GM18517 (cell line): ENCODE results near the gene DDX31.

Experiments
- ATAC-seq: cut with Tn5 transposase; IDR thresholded peaks from one replicate; pipeline ENCODE4 v1.9.1; 2021; ENCODE audit warnings: mild to moderate bottlenecking, moderate library complexity; ENCODE audit not compliant: unreplicated experiment

Gene DDX31

GRCh38 chr9:132600326-132600984 is 69.3 kb downstream of the DDX31 start:
- ATAC-seq = no peak

- ATAC-seq = no peak
Observed at GRCh38 chr9:132597073-132597775, 72.6 kb downstream of the DDX31 start.

DNA sequence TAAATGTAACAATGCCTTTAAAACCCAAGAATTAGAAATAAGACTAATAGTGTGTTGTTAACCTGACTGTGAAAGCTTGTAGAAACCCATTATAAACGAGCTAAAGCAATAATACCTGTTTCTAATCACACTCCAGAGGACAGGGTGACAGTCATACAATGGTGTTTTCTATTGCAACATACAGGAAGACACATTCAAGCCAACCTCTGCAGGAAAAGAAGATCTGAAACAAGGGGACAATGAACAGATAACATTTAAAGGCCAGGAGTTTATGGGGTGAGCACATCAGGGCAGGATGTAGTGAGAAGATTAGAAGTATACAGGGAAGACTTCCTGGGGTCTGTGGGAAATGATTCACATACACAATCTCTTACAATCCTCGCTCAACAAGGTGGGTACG is 73.6 kb downstream of the DDX31 start:
- ATAC-seq = no peak

DNA sequence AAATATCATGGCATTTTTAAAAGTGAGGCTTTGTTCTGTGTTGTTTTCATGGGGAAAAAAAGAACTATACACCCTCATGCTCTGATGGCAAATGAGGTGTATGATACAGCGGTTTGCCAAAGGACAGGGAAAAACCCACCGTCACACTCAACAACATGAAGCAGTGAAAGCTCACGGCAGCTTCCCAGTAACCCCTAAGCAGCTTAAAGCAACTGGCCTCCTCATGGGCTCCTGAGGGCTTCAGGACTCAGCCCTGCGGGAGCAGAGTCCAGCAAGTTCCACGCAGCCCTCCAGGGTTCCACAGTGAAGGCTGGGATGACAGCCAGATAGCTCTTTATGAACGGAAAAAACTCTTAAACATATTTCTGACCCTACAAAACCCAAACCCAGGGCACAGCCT is 74.5 kb downstream of the DDX31 start:
- no peak for ATAC-seq

GRCh38 chr9:132594412-132594811 is 75.4 kb downstream of the DDX31 start:
- ATAC-seq = no peak

DNA sequence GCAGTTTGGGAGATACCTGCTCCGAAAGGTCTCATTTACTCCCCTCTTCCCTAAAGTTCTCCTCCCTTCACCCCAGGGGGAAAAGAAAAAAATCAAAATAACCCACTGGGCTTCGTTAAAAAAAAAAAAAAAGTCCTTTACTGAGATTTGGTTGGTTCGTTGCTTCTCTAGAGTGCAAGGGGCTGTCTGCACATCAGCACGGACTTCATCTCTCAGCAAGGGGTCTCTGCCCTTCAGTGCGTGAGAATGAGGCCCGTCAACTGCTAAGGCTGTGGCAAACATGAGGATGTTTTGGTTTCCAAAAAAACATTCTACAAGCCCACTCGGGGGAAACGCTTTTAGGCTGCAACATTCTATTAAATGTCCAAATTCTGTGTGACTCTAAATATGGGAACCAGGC is 77.3 kb downstream of the DDX31 start:
- ATAC-seq = no peak

GRCh38 chr9:132591751-132592314 is 78.0 kb downstream of the DDX31 start:
- no peak for ATAC-seq

- no peak for ATAC-seq
Observed at GRCh38 chr9:132591244-132591643, 78.5 kb downstream of the DDX31 start.

DNA sequence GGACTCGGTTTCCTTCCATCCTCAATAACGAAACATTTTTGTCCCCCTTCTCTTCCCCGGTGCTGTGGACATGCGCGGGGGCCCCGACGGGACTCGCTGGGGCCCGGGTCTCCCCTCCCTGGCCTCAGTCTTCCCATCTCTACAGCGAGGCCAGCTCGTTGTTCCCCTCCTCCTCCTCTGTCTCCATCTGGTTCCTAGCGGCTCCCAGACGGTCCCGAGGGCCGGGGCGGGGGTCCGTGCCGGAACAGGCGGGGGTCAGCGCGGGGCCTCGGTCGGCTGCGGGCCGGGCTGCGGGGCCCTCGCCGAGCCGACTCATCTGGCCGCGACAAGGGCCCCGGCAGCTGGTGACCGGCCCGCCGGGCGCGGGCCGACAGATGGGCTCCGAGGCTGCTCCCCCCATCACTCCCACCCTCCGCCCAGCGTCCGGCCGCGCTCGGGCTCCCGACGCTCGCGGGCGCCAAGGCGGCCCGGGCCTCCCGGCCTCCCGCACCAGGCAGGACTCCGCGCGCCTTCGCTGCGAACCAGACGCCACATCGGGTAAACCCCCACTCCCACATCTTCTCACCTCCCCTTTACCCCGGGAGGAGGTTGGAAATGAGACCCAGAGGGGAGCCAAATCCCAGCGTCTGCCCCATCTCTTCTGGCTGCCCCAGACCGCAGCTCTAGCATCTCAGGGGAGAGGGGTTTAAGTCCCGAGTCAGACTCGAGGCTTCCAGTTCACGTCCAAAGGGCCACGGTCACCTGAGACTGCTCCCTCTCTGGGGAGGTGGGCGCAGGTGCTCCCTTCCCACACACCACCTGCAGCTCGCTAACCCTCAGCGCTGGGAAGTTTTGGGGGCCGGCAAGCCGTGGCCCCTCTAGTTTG is 79.2 kb downstream of the DDX31 start:
- ATAC-seq = no peak

DNA sequence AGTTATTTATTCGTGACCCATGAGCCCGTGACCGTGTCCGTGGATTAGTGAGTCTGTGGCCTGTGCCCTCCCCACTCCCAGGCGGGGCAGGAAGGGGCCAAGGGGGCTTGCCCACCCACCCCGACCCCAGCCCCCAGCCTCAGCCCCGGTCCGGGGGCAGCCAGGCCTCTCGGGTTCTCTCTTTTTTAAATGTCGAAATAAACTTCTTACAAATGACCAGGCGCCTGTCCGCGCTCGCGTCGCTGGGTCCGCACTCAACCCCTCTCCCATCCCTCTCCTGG is 79.8 kb downstream of the DDX31 start:
- no peak for ATAC-seq

- ATAC-seq = no peak
Observed at GRCh38 chr9:132589148-132590036, 80.4 kb downstream of the DDX31 start.

DNA sequence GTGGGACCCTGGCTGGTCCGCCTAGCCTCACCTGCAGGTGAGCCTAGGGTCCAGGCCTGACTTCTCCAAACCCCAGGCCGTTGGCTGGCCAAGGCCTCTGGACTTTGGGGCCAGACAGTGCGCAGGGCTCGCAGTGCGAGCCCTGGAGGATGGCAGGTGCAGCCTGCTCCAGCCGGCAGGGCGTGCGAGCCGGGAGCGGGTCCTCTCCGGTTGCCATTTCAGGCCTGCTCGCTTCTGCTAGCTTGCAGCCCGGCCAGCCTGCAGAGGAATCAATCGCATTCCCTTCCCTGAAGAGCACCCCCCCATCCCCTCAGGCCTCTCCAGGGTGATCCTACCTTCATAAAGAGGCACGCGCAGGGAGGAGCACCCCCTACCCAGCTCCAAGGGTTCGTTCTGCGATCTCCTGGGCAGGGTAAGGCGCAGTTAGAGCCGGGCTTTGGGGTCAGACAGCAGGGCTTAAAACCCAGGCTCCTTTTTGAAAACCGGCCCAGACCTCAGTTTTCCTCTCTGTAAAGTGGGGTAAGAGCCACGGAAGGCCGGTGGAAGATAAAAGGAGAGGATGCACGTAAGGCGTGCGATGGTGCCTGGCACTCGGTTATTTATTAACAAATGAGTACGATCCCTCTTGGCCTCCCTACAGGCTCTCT is 81.2 kb downstream of the DDX31 start:
- ATAC-seq = no peak

- no peak for ATAC-seq
Observed at GRCh38 chr9:132588098-132588497, 81.7 kb downstream of the DDX31 start.

- no peak for ATAC-seq
Observed at GRCh38 chr9:132587592-132587955, 82.2 kb downstream of the DDX31 start.

GRCh38 chr9:132586830-132587591 is 82.8 kb downstream of the DDX31 start:
- no peak for ATAC-seq

DNA sequence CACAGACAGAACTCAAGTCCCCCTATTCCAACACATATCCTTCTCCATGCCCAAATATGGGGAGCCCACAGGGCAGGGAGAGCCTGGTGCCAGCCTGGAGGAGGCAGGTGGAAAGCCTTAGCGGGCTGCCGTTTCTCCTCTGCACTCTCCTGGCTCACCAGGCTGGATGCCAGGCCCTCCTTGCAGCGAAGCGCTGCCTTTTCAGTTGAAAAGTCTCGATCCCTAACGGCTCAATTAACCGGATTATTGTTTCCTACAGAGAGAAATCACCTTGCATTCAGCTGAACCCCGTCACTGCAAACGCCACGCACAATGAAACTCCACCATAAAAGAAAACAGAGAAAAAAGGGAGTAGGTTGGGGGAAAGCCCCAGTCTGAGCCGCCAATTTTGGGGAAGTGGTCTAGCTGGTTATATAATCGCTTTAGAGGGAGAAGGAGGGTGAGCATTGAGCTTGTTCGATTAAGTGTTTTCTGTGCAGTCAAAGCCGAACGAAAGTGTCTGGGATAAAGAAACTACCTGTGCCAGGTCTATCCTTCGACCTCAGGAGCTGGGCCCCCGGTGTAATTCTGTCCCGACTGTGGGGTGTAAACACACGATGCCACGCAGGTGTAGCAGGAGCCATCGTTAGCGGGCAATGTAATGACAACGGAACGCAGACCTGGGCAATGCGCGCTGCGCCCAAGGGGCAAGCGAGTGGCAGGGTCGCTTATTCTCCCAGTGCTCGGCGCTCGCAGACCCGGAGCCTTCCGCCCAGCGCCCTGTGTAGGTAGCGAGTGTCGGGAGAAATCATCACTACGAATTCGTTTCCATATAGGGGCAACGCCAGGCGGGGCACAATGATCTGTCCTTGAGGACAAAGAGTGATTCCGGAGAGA is 83.6 kb downstream of the DDX31 start:
- ATAC-seq = no peak

DNA sequence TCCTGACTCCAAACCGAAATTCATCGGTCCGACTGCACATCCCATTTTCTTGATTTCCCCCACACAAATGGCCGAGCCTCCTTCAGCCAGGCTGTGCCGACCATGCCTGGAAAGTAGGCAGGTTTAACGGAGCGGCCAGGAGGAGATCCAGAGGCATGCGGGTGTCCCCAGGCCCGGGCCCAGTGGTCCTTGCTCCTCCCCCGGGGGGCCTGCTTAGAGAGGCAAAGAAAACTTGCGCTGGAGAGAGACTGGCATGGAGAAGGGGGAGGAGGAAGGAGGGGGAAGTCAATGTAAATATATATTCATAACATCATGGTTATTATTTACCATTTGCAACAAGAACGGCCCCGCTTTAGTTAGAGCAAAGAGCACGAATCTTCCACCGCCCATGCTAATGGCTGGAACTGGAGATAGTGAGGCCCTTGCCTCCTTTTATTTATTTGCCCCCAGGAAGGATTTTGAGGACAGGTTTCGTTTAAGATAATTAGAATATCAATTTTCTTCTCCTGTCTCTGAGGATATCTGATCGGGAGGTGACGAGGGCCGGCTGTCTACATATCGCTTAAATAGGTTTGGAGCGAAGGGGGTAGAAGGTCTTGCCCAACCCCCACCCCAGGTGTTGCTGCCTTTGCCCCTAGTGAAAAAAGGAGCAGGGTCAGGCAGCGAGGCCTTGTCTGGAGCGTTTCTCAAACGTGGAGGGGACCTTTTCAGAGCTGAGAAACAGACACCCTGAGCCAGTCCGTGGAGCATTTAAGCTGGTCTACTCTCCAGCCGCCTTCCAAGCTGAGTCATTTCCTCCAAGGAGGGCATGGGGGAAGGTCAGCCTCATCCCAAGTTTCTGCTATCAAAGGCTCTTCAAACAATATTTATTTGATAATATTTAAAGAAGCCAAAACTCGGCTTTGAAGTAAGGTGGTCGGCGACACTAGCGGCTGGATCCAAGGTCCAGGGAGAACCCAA is 84.9 kb downstream of the DDX31 start:
- no peak for ATAC-seq
